Natural killer cell (primary cell): ENCODE results near the gene ZFP1. TPM values are rescaled to one million over a fixed set of nuclear protein-coding genes. Genes with fewer than 3 reads are reported as not detected.

Source experiments
- ATAC-seq, 3 donors: fragments of 150-1000 bp in 2 of 3; fragments of 200-7000 bp in 1 of 3; cut with Tn5 transposase; 1 replicate in 1 of 3; 2 replicates in 2 of 3; pipeline ENCODE4 v1.10.0; 2021; ENCODE audit warnings: mild to moderate bottlenecking in 2 of 3, moderate library complexity in 2 of 3
- DNase-seq, 2 donors: peaks; one replicate each; pipeline versions ENCODE4 v3.0.0 to v3.0.0-alpha.2; 2013 to 2021; ENCODE audit warnings: mixed read lengths in 1 of 2
- H3K27ac ChIP-seq: one replicate; pipeline ENCODE4 v1.5.1; 2013; ENCODE audit warnings: mild to moderate bottlenecking, low read length
- H3K27me3 ChIP-seq: one replicate; pipeline ENCODE4 v1.6.1; 2013; ENCODE audit warnings: low read length; ENCODE audit not compliant: control insufficient read depth, insufficient read depth
- H3K36me3 ChIP-seq: one replicate; pipeline ENCODE4 v1.6.1; 2013; ENCODE audit warnings: low read length; ENCODE audit not compliant: control insufficient read depth, insufficient read depth
- H3K4me1 ChIP-seq: one replicate; pipeline ENCODE4 v1.6.1; 2013; ENCODE audit warnings: low read length; ENCODE audit not compliant: control insufficient read depth, insufficient read depth
- H3K4me3 ChIP-seq: one replicate; pipeline ENCODE4 v1.5.1; 2013; ENCODE audit warnings: low read length
- H3K9me3 ChIP-seq: one replicate; pipeline ENCODE4 v1.6.1; 2013; ENCODE audit warnings: low read length; ENCODE audit not compliant: control insufficient read depth, insufficient read depth
- H3K27ac Mint-ChIP-seq, 2 donors: one replicate each; pipeline ENCODE4 v1.8.0; 2022; ENCODE audit warnings: mild to moderate bottlenecking in 2 of 2, mixed read lengths in 2 of 2, moderate library complexity in 1 of 2
- H3K27me3 Mint-ChIP-seq, 2 donors: one replicate each; pipeline ENCODE4 v1.8.0; 2022; ENCODE audit warnings: low read depth in 2 of 2, mixed read lengths in 2 of 2
- H3K36me3 Mint-ChIP-seq: one replicate; pipeline ENCODE4 v1.8.0; 2022; ENCODE audit warnings: mixed read lengths
- H3K4me1 Mint-ChIP-seq, 2 donors: one replicate each; pipeline ENCODE4 v1.8.0; 2022; ENCODE audit warnings: mixed read lengths in 2 of 2
- H3K4me3 Mint-ChIP-seq: one replicate; pipeline ENCODE4 v1.8.0; 2022; ENCODE audit warnings: mild to moderate bottlenecking, moderate library complexity, mixed read lengths
- H3K9me3 Mint-ChIP-seq, 2 donors: one replicate each; pipeline ENCODE4 v1.8.0; 2022; ENCODE audit warnings: mixed read lengths in 2 of 2
- CTCF ChIP-seq: fragments of 200-600 bp; IDR thresholded peaks from one replicate; pipeline ENCODE4 v1.8.0; 2022; ENCODE audit warnings: antibody characterized with exemption
- WGBS: methylation state at CpG from one replicate; pipeline ENCODE4 v1.1.7; 2013; ENCODE audit warnings: missing lambda C conversion rate; ENCODE audit not compliant: insufficient coverage; 5-methylcytosine and 5-hydroxymethylcytosine counted together
- intact Hi-C: fragments of 100-400 bp; cut with micrococcal nuclease; formaldehyde crosslinking; loops from one replicate; pipeline ENCODE4 v1.14.2; 2022
- total RNA-seq, 4 donors: library from RNA; stranded (reverse); fragments of 120-200 nt in 1 of 4; gene quantifications; one replicate each; pipeline versions ENCODE4 v1.2.3 to v1.2.4, GENCODE V29; 2013 to 2022

ZFP1 gene
- total RNA-seq, 3 donors from 2014 or later (not counting 1 experiment from before 2014, with no cell fraction given), result 9.0 to 16.2 (median 14.9) TPM

GRCh38 chr16:75217389-75217851 lies 69.1 kb downstream of the ZFP1 start:
- Mint-ChIP-seq H3K36me3 (no peaks in the 10 kb centered on the region), H3K4me3 (no peak overlapping the region), H3K9me3 (no peaks in the 10 kb centered on the region), H3K27me3 (no peaks in the 10 kb centered on the region), H3K27ac (no peak overlapping the region), H3K4me1 (peaks cover 0 to 12% of the 10 kb centered on the region in 2 donors)
- intact Hi-C loops, result no loop called here
- Histone ChIP-seq H3K36me3 (no peaks in the 10 kb centered on the region), H3K4me3 (no peak overlapping the region), H3K9me3 (no peaks in the 10 kb centered on the region), H3K27ac (no peak overlapping the region), H3K27me3 (no peaks in the 10 kb centered on the region), H3K4me1 (peaks cover 6% of the 10 kb centered on the region)
- DNase-seq (no peak), ATAC-seq (no peak)
- no peak for TF ChIP-seq CTCF
- 86% methylated on average over 11 of the region's 11 CpGs for WGBS

- DNase-seq (no peak), ATAC-seq (no peak)
- Mint-ChIP-seq H3K27me3 (no peaks in the 10 kb centered on the region), H3K27ac (peak within 1 kb of the TSS in 1 of 2 donors; percentile 86), H3K9me3 (no peaks in the 10 kb centered on the region), H3K4me1 (peaks cover 0 to 12% of the 10 kb centered on the region in 2 donors), H3K4me3 (peak within 1 kb of the TSS; percentile 76), H3K36me3 (no peaks in the 10 kb centered on the region)
- 76% methylated on average over 18 of the region's 19 CpGs for whole genome bisulfite sequencing
- Histone ChIP-seq H3K4me1 (peaks cover 6% of the 10 kb centered on the region), H3K27ac (peak within 1 kb of the TSS; percentile 35), H3K27me3 (no peaks in the 10 kb centered on the region), H3K9me3 (no peaks in the 10 kb centered on the region), H3K36me3 (no peaks in the 10 kb centered on the region), H3K4me3 (peak within 1 kb of the TSS; percentile 10)
- intact Hi-C loops, result no loop called here
- TF ChIP-seq CTCF, result no peak
Observed at GRCh38 chr16:75218256-75219076, 70.1 kb downstream of the ZFP1 start, which contains the start of gene CTRB1. CTRB1 (plus strand) TSS chr16:75218988; CDS start chr16:75219008, 20 bp downstream.

GRCh38 chr16:75219088-75219487 lies 70.8 kb downstream of the ZFP1 start:
- no peaks in the 10 kb centered on the region for H3K27me3 Mint-ChIP-seq
- H3K27ac Mint-ChIP-seq, result peak overlapping the region in 1 of 2 donors; percentile 86
- Histone ChIP-seq H3K27ac (no peak overlapping the region), H3K9me3 (no peaks in the 10 kb centered on the region), H3K27me3 (no peaks in the 10 kb centered on the region), H3K4me1 (peaks cover 6% of the 10 kb centered on the region), H3K36me3 (no peaks in the 10 kb centered on the region), H3K4me3 (no peak overlapping the region)
- H3K4me3 Mint-ChIP-seq, result no peak overlapping the region
- intact Hi-C loops, result no loop called here
- peaks cover 0 to 12% of the 10 kb centered on the region in 2 donors for H3K4me1 Mint-ChIP-seq
- TF ChIP-seq CTCF, result no peak
- H3K9me3 Mint-ChIP-seq, result no peaks in the 10 kb centered on the region
- DNase-seq (no peak), ATAC-seq (no peak)
- WGBS, result 84% methylated on average over 4 of the region's 4 CpGs
- H3K36me3 Mint-ChIP-seq, result no peaks in the 10 kb centered on the region
